HG03558 (cell line): ENCODE measurements around the gene OR7G2.
"Not testable (repeated sequence)": the region's sequence is repeated elsewhere in the genome, so short reads cannot be mapped to it uniquely, and the experiment has no call there.

Experiments used
- ATAC-seq: cut with Tn5 transposase; IDR thresholded peaks from one replicate; pipeline ENCODE4 v1.9.1; 2021; ENCODE audit warnings: moderate number of reproducible peaks; ENCODE audit not compliant: unreplicated experiment; ENCODE audit errors: extremely low read depth

Gene OR7G2

GRCh38 chr19:9075064-9075949 is 32.0 kb downstream of the OR7G2 start:
- no peak for ATAC-seq

GRCh38 chr19:9073806-9074205 is 33.5 kb downstream of the OR7G2 start:
- ATAC-seq, result no peak

DNA sequence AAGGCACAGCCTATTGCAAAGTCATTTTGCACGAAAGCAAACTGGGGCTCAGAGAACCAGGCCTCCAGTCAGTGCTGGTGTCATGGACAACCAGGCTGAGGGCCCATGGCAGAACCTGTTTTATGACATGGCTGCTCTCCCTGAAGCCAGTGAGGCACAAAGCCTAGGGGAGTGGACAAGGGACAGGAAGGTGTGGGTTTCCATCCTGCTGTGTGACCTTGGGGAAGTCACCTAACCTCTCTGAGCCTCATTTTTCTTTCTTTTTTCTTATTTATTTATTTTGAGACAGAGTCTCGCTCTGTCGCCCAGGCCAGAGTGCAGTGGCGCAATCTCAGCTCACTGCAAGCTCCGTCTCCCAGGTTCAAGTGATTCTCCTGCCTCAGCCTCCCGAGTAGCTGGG is 35.6 kb downstream of the OR7G2 start:
- not testable (repeated sequence) for ATAC-seq

DNA sequence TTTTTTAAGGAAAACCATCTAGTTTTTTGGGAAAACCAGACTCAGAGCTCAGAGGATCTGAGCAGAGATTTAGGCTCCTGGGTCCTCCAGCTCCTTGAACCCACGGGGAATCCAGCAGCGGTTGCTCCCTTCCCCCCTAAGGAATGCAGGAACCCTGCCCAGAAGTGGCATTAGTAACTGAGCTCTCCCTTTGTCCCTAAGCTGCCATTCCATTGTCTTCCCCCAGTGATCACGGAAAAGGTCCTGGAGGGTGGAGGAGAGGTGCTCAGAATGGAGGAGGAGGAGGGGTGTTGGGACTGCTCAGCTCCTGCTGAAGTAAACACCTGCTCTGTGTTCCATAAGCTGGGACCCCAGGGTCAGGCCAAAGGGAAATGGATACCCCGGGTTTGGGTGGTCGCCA is 37.2 kb downstream of the OR7G2 start:
- no peak for ATAC-seq

DNA sequence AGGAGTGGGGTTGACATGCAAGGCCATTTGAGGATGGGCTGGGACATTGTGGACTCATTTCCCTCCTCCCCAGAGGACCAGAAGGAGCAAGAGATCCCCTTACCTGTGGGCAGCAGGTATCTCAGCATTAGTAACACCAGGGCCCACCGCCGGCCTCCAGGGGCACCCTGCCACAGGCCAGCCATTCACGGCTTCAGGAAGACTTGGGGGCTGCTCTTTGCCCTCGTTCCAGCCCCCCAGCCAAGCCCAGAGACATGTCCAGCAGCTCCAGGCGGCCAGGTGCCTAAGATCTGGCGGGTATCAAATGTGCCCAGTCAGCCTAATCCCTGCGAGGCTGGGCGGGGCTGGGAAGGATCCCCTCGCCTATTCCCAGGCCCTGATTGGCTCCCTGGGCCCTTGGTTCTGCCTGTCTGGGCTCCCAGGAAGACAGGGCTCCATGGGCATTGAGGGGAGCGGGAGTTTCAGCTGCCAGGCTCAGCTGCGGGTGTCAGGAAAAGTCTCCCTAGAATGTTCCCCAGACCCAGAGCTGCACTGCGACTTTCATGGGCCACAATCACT is 41.7 kb downstream of the OR7G2 start:
- no peak for ATAC-seq

- ATAC-seq, result no peak
These were observed 45.4 kb downstream of the OR7G2 start for GRCh38 chr19:9061879-9062278.

DNA sequence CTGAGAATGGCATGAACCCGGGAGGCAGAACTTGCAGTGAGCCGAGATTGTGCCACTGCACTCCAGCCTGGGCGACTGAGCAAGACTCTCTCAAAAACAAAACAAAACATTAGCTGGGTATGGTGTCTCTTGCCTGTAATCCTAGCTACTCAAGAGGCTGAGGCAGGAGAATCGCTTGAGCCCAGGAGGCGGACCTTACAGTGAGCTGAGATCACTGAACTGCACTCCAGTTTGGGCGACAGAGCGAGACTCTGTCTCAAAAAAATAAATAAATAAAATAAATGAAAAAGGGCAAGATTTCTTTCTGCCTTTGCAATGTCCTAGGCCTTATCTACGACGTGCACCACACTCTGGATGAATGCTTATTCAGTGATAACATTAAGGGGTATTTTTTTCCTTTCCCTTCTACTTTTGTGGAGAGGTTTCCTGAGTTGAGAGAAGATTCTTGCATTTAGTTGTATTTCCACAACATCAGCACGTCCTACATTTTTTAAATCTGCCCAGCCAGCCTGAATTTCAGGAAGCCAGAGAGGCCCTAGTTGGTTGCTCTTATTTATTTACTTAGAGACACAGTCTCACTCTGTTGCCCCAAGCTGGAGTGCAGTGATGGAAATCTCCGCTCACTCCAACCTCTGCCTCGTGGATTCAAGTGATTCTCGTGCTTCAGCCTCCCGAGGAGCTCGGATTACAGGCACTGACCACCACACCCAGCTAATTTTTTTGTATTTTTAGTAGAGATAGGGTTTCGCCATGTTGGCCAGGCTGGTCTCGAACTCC is 46.5 kb downstream of the OR7G2 start:
- no peak for ATAC-seq

- ATAC-seq, result no peak
These were observed 48.2 kb downstream of the OR7G2 start for GRCh38 chr19:9058905-9059667.

DNA sequence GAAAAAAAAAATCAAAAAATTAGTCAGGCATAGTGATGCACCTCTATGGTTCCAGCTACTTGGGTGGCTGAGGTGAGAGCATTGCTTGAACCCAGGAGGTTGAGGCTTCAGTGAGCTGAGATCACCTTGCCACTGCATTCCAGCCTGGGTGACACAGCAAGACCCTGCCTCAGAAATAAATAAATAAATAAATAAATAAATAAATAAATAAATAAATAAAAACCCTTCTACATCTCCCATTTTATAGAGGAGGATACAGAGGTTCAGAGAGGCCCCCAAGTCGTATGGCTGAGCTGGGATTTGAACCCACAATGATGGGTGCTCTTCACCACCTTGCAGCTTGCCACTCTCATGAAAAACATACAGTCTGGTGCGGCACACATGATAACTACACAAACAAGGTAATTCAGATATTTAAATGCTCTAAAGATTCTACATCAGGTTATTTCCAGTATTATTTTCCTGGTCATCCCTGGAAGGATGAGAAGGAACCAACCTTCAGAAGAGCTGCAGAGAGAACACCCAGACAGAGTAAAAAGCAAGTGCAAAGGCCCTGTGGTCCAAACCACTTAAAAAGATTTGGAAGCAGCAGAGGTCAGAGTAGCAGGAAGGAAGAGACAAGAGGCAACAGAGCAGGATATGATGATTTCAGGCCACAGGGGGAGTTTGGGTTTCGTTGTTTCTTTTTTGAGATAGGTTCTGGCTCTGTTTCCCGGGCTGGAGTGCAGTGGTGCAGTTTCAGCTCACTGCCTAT is 49.6 kb downstream of the OR7G2 start:
- no peak for ATAC-seq

DNA sequence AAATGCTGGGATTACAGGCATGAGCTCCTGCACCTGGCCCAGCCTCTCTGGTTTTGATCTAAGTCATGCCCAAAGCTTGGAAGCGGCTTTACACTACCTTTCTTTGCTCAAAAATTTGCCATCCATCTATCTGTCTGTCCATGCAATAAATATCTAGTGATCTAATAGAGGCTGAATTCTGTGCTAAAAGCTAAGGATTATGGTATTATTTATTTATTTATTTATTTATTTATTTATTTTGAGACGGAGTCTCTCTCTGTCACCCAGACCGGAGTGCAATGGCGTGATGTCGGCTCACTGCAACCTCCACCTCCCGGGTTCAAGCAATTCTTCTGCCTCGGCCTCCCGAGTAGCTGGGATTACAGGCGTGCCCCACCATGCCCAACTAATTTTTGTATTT is 51.1 kb downstream of the OR7G2 start:
- not testable (repeated sequence) for ATAC-seq

- ATAC-seq, result no peak
These were observed 52.5 kb downstream of the OR7G2 start for GRCh38 chr19:9054765-9055164.

- ATAC-seq, result no peak
These were observed 53.1 kb downstream of the OR7G2 start for GRCh38 chr19:9054207-9054606.

DNA sequence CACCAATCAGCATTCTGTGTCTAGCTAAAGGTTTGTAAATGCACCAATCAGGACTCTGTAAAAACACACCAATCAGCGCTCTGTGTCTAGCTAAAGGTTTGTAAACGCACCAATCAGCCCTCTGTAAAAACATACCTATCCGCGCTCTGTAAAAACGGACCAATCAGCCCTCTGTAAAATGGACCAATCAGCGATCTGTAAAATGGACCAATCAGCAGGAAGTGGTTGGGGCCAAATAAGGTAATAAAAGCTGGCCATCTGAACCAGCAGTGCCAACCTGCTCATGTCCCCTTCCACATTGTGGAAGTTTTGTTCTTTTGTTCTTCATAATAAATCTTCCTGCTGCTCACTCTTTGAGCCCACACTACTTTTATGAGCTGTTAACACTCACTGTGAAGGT is 53.6 kb downstream of the OR7G2 start:
- ATAC-seq, result not testable (repeated sequence)

DNA sequence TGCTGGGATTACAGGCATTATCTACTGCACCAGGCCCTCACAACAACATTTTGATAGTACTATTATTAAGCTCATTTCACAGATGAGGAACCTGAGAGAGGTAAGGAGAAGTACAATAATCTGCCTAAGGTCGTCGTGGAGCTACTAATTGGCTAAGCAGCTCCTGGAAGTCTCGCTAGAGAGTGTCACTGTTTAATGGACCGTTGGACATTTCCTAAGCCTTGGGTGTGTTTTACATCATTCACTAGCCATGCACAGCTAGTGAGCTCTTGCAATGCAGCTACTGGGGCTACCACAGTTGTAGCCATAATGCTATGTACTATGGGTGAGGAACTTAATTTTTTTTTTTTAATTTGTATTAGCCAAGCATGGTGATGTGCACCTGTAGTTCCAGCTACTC is 54.4 kb downstream of the OR7G2 start:
- no peak for ATAC-seq
